AG08395 (cell line): ENCODE results near the gene CORO1C.

Source experiments
- DNase-seq: peaks from one replicate; pipeline ENCODE4 v3.0.0; 2012; ENCODE audit warnings: mixed read lengths, low spot score

Gene CORO1C

GRCh38 chr12:108696111-108696995 is 35.0 kb downstream of the CORO1C start:
- peak; percentile 80 for DNase-seq

- DNase-seq = no peak
These were observed 36.5 kb downstream of the CORO1C start for GRCh38 chr12:108694812-108695278.

GRCh38 chr12:108693751-108694150 is 37.6 kb downstream of the CORO1C start:
- no peak for DNase-seq

- no peak for DNase-seq
These were observed 38.1 kb downstream of the CORO1C start for GRCh38 chr12:108693186-108693730.

GRCh38 chr12:108691998-108692808 is 39.1 kb downstream of the CORO1C start:
- DNase-seq = no peak

GRCh38 chr12:108691175-108691997 is 39.9 kb downstream of the CORO1C start:
- DNase-seq = peak; percentile 94

GRCh38 chr12:108690542-108691174 is 40.7 kb downstream of the CORO1C start:
- peak; percentile 31 for DNase-seq

- DNase-seq = no peak
These were observed 41.2 kb downstream of the CORO1C start for GRCh38 chr12:108690191-108690518.

- DNase-seq = no peak
These were observed 41.8 kb downstream of the CORO1C start for GRCh38 chr12:108689314-108690190.

- no peak for DNase-seq
These were observed 44.5 kb downstream of the CORO1C start for GRCh38 chr12:108686780-108687179.

GRCh38 chr12:108685469-108686260 is 45.7 kb downstream of the CORO1C start:
- no peak for DNase-seq

- DNase-seq = no peak
These were observed 47.3 kb downstream of the CORO1C start for GRCh38 chr12:108683906-108684556.

GRCh38 chr12:108681317-108681716 is 50.0 kb downstream of the CORO1C start:
- no peak for DNase-seq

- DNase-seq = no peak
These were observed 52.1 kb downstream of the CORO1C start for GRCh38 chr12:108679106-108679681.

GRCh38 chr12:108678104-108678730 is 53.1 kb downstream of the CORO1C start:
- no peak for DNase-seq

- DNase-seq = no peak
These were observed 53.9 kb downstream of the CORO1C start for GRCh38 chr12:108677381-108677780.

GRCh38 chr12:108676707-108677106 is 54.6 kb downstream of the CORO1C start:
- no peak for DNase-seq

GRCh38 chr12:108675792-108676191 is 55.5 kb downstream of the CORO1C start:
- no peak for DNase-seq
